Spleen (tissue), 7 donors: ENCODE measurements around the gene TMEM121.

Source experiments
- POLR2AphosphoS5 ChIP-seq, 3 donors: sonication (generic); formaldehyde crosslinking; IDR thresholded peaks; one replicate each; pipeline ENCODE4 v1.5.1; 2017; ENCODE audit warnings: antibody characterized with exemption in 3 of 3
- TF ChIP-seq, protein P1 (sequence below), 11 experiments: fragments of 200-600 bp in 7 of 11; fragments of 450-650 bp in 4 of 11; sonication (generic) in 4 of 11; IDR thresholded peaks in 8 of 11; conservative IDR thresholded peaks in 3 of 11; 1 replicate in 7 of 11; 2 replicates in 4 of 11; pipeline versions ENCODE4 v1.4.0 to v1.8.0; 2016 to 2021; ENCODE audit warnings: antibody characterized with exemption in 11 of 11, inconsistent platforms in 4 of 11, mild to moderate bottlenecking in 1 of 11
- donor health status: DM: no; HTN: no; CAD: no; lungs with moderate emphysema.
- donor health status: DM: no; HTN: no; CAD: no.
- donor health status: DM: no; HTN: no; CAD: no.

DNA sequence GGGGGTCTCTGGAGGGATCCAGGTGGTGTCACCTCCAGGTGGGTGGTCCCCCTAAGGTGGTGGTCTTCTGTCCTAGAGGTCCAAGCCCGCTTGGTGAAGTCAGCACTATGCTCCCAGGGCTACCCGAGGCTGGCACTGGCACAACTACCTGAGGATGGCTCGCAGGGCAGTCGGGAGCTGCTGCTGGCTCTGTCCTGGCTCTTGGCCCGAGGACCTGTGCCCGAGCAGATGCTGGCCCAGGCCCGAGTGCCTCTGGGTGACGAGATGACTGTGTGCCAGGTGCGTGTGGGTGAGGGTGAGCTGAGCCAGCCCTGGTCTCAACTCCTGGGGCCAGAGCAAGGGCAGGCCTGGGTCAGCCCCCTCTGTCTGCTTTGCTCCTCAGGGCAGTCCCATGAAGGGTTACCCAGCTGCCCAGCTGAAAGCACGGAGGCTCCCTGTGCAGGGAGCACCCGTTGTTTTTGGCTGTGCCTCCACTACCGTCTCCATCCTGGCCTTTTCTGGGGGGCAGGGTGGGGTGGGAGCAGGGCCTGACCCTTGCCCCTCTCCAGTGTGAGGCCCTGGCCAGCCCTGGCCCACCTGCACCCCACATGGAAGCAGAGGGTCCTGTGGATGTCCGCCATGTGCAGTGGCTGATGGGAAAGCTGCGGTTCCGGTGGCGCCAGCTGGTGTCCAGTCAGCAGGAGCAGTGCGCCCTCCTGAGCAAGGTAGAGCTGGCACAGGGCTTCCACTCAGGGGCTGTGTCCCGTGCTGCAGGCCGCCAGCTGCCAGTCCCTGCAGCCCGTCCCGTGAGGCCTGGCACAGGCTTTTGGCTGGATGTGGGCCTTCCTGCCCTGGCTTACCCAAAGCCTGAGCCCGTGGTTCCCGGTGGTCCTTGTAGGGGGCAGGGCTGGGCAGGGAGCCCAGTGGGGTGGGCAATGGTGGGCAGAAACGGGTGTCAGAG, 34.1 kb upstream of the TMEM121 start:
- TF ChIP-seq POLR2AphosphoS5 (IDR thresholded peaks at IDR 0.05) = no peak
- TF ChIP-seq, protein P1, sequence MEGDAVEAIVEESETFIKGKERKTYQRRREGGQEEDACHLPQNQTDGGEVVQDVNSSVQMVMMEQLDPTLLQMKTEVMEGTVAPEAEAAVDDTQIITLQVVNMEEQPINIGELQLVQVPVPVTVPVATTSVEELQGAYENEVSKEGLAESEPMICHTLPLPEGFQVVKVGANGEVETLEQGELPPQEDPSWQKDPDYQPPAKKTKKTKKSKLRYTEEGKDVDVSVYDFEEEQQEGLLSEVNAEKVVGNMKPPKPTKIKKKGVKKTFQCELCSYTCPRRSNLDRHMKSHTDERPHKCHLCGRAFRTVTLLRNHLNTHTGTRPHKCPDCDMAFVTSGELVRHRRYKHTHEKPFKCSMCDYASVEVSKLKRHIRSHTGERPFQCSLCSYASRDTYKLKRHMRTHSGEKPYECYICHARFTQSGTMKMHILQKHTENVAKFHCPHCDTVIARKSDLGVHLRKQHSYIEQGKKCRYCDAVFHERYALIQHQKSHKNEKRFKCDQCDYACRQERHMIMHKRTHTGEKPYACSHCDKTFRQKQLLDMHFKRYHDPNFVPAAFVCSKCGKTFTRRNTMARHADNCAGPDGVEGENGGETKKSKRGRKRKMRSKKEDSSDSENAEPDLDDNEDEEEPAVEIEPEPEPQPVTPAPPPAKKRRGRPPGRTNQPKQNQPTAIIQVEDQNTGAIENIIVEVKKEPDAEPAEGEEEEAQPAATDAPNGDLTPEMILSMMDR (IDR thresholded peaks at IDR 0.05 in 8 of 11, conservative IDR thresholded peaks at IDR 0.05 in 3 of 11) = no peak
